Gastroesophageal sphincter (tissue), 3 donors: ENCODE measurements around the gene CACNA1A.
"Not testable (repeated sequence)": the region's sequence is repeated elsewhere in the genome, so short reads cannot be mapped to it uniquely, and the experiment has no call there.

Experiments
- EP300 ChIP-seq: sonication (generic); formaldehyde crosslinking; IDR thresholded peaks from one replicate; pipeline ENCODE4 v1.6.1; 2017; ENCODE audit warnings: antibody characterized with exemption, mild to moderate bottlenecking
- POLR2A ChIP-seq, 2 donors: fragments of 450-650 bp; IDR thresholded peaks; one replicate each; pipeline ENCODE4 v1.6.1; 2017; ENCODE audit warnings: antibody characterized with exemption in 2 of 2, mild to moderate bottlenecking in 2 of 2, moderate library complexity in 1 of 2
- POLR2AphosphoS5 ChIP-seq: sonication (generic); formaldehyde crosslinking; IDR thresholded peaks from one replicate; pipeline ENCODE4 v1.6.1; 2017; ENCODE audit warnings: antibody characterized with exemption
- TF ChIP-seq, protein P1 (sequence below), 4 experiments: fragments of 200-600 bp in 2 of 4; fragments of 450-650 bp in 2 of 4; sonication (generic) in 1 of 4; IDR thresholded peaks; one replicate each; pipeline ENCODE4 v1.5.1; 2017 to 2019; ENCODE audit warnings: antibody characterized with exemption in 4 of 4, mild to moderate bottlenecking in 2 of 4, moderate library complexity in 2 of 4

DNA sequence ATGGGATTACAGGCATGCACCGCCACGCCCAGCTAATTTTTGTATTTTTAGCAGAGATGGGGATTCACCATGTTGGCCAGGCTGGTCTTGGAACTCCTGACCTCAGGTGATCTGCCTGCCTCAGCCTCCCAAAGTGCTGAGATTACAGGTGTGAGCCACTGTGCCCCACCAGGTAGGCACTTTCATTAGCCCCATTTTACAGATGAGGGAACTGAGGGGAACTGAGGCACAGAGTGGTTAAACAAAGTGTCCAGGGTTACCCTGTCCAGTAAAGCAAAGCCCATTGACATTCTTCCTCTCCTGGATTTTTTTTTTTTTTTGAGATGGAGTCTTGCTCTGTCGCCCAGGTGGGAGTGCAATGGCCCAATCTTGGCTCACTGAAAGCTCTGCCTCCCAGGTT, 340.1 kb downstream of the CACNA1A start:
- TF ChIP-seq, protein P1, sequence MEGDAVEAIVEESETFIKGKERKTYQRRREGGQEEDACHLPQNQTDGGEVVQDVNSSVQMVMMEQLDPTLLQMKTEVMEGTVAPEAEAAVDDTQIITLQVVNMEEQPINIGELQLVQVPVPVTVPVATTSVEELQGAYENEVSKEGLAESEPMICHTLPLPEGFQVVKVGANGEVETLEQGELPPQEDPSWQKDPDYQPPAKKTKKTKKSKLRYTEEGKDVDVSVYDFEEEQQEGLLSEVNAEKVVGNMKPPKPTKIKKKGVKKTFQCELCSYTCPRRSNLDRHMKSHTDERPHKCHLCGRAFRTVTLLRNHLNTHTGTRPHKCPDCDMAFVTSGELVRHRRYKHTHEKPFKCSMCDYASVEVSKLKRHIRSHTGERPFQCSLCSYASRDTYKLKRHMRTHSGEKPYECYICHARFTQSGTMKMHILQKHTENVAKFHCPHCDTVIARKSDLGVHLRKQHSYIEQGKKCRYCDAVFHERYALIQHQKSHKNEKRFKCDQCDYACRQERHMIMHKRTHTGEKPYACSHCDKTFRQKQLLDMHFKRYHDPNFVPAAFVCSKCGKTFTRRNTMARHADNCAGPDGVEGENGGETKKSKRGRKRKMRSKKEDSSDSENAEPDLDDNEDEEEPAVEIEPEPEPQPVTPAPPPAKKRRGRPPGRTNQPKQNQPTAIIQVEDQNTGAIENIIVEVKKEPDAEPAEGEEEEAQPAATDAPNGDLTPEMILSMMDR (IDR thresholded peaks at IDR 0.05), result not testable (repeated sequence)
- not testable (repeated sequence) for TF ChIP-seq POLR2AphosphoS5; POLR2A (IDR thresholded peaks at IDR 0.05); EP300
